ENCODE results near the gene SHANK3. TPM values are rescaled to one million over a fixed set of nuclear protein-coding genes. Genes with fewer than 3 reads are reported as not detected.

Gene SHANK3
- total and polyA plus RNA-seq, 2 experiments from 2014 or later, result 0.52 to 4.9 TPM

DNA sequence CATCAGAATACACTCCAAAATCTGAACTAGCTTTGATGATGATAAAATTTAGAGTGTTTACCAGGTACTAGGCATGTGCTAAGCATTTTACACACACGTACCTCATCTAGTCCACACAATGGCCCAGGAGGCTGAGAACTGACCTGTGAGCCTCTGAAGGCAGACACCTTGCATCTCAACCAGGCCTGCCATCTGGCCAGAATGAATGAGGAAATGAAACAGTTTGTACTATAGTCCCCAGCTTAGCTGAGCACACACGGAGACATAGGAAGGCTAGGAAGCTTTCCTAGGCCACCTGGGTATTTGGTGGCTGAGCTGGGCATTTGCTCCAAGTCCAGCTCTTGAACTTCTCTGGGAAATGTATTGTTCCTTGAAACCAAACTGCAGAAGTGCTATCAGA lies 6.9 kb upstream of the SHANK3 start:
- no peak for TF ChIP-seq STAT1 (IDR thresholded peaks at IDR 0.05; ENCODE audit: unreplicated experiment)
- TF ChIP-seq EZH2phosphoT487 (IDR thresholded peaks at IDR 0.05; ENCODE audit: unreplicated experiment), result no peak
- TF ChIP-seq, protein P1, sequence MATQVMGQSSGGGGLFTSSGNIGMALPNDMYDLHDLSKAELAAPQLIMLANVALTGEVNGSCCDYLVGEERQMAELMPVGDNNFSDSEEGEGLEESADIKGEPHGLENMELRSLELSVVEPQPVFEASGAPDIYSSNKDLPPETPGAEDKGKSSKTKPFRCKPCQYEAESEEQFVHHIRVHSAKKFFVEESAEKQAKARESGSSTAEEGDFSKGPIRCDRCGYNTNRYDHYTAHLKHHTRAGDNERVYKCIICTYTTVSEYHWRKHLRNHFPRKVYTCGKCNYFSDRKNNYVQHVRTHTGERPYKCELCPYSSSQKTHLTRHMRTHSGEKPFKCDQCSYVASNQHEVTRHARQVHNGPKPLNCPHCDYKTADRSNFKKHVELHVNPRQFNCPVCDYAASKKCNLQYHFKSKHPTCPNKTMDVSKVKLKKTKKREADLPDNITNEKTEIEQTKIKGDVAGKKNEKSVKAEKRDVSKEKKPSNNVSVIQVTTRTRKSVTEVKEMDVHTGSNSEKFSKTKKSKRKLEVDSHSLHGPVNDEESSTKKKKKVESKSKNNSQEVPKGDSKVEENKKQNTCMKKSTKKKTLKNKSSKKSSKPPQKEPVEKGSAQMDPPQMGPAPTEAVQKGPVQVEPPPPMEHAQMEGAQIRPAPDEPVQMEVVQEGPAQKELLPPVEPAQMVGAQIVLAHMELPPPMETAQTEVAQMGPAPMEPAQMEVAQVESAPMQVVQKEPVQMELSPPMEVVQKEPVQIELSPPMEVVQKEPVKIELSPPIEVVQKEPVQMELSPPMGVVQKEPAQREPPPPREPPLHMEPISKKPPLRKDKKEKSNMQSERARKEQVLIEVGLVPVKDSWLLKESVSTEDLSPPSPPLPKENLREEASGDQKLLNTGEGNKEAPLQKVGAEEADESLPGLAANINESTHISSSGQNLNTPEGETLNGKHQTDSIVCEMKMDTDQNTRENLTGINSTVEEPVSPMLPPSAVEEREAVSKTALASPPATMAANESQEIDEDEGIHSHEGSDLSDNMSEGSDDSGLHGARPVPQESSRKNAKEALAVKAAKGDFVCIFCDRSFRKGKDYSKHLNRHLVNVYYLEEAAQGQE (IDR thresholded peaks at IDR 0.05; ENCODE audit: unreplicated experiment), result no peak
- no peak for TF ChIP-seq NANOG (IDR thresholded peaks at IDR 0.05; ENCODE audit: borderline replicate concordance)
- Histone ChIP-seq H3K4me1 (ENCODE audit: insufficient read depth) (no peaks in the 10 kb centered on the region), H3K36me3 (ENCODE audit: insufficient read depth) (no peaks in the 10 kb centered on the region), H3K27me3 (ENCODE audit: insufficient read depth) (peaks cover 16% of the 10 kb centered on the region), H3F3A (replicated peaks; ENCODE audit: low read depth) (no peaks in the 10 kb centered on the region), H3K27ac (ENCODE audit: low read depth) (no peak overlapping the region), H3K4me3 (no peak overlapping the region), H3K9me2 (ENCODE audit: insufficient read depth) (no peaks in the 10 kb centered on the region), H3K4me2 (no peak overlapping the region), H4K20me1 (replicated peaks; ENCODE audit: insufficient read depth) (no peaks in the 10 kb centered on the region; the same call in 1 of the 2 replicates), H3K79me2 (replicated peaks; ENCODE audit: insufficient read depth) (no peaks in the 10 kb centered on the region), H2AFZ (no peak overlapping the region)
- Mint-ChIP-seq H3K36me3 (ENCODE audit: low read depth) (no peaks in the 10 kb centered on the region), H3K27me3 (ENCODE audit: insufficient read depth, low read depth, poor library complexity) (peaks cover 8% of the 10 kb centered on the region), H3K4me3 (no peak overlapping the region), H3K4me1 (peaks cover 3% of the 10 kb centered on the region; the same call in 2 of the 3 replicates), H3K9me3 (no peaks in the 10 kb centered on the region), H3K27ac (no peak overlapping the region)
- no peak for ATAC-seq
- DNase-seq (ENCODE audit: low spot score), result no peak

DNA sequence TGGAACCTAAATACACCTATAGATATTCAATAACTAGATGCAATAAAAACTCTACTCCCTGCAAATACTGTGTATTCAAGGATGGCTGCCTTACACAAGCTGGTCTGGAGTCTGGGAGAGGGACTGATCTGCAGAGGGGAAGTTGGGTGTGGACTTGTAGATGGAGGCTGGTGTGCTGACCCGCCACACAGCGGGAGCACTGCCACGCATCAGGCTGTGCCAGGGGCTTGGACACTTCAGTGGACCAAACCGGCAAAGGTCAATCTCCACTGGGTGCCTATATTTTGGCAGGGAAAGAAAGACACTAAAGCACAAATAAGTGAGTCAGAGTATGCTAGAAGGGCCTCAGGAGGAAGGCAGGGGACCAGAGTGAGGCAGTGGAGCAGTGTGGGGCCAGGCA lies 2.1 kb upstream of the SHANK3 start:
- Histone ChIP-seq H2AFZ (no peak overlapping the region), H3K79me2 (replicated peaks; ENCODE audit: insufficient read depth) (no peaks in the 10 kb centered on the region), H3K4me3 (no peak overlapping the region), H3K27ac (ENCODE audit: low read depth) (no peak overlapping the region), H3K4me1 (ENCODE audit: insufficient read depth) (no peaks in the 10 kb centered on the region), H3K9me2 (ENCODE audit: insufficient read depth) (no peaks in the 10 kb centered on the region), H3K27me3 (ENCODE audit: insufficient read depth) (peaks cover 28% of the 10 kb centered on the region), H3K36me3 (ENCODE audit: insufficient read depth) (no peaks in the 10 kb centered on the region), H3F3A (replicated peaks; ENCODE audit: low read depth) (0 out of 2 replicates have a peak, but pooled peaks cover 2% of the 10 kb centered on the region), H4K20me1 (replicated peaks; ENCODE audit: insufficient read depth) (no peaks in the 10 kb centered on the region; the same call in 1 of the 2 replicates), H3K4me2 (no peak overlapping the region)
- peaks cover 20% of the 10 kb centered on the region for H3K4me1 Mint-ChIP-seq
- H3K36me3 Mint-ChIP-seq (ENCODE audit: low read depth), result peaks cover 3% of the 10 kb centered on the region; the same call in 1 of the 3 replicates
- peaks cover 2% of the 10 kb centered on the region; the same call in 1 of the 3 replicates for H3K9me3 Mint-ChIP-seq
- ATAC-seq (no peak), DNase-seq (ENCODE audit: low spot score) (no peak)
- peaks cover 28% of the 10 kb centered on the region for H3K27me3 Mint-ChIP-seq (ENCODE audit: insufficient read depth, low read depth, poor library complexity)
- no peak overlapping the region for H3K27ac Mint-ChIP-seq
- no peak overlapping the region for H3K4me3 Mint-ChIP-seq
- no peak for TF ChIP-seq STAT1 (IDR thresholded peaks at IDR 0.05; ENCODE audit: unreplicated experiment)
- no peak for TF ChIP-seq POLR2AphosphoS5 (IDR thresholded peaks at IDR 0.05; ENCODE audit: low read depth)
- no peak for TF ChIP-seq EZH2 (IDR thresholded peaks at IDR 0.05; ENCODE audit: low read depth, unreplicated experiment)
- TF ChIP-seq, protein P1 (IDR thresholded peaks at IDR 0.05; ENCODE audit: unreplicated experiment), result no peak
- TF ChIP-seq, protein P2, sequence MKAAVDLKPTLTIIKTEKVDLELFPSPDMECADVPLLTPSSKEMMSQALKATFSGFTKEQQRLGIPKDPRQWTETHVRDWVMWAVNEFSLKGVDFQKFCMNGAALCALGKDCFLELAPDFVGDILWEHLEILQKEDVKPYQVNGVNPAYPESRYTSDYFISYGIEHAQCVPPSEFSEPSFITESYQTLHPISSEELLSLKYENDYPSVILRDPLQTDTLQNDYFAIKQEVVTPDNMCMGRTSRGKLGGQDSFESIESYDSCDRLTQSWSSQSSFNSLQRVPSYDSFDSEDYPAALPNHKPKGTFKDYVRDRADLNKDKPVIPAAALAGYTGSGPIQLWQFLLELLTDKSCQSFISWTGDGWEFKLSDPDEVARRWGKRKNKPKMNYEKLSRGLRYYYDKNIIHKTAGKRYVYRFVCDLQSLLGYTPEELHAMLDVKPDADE (IDR thresholded peaks at IDR 0.05), result no peak
- TF ChIP-seq, protein P3, sequence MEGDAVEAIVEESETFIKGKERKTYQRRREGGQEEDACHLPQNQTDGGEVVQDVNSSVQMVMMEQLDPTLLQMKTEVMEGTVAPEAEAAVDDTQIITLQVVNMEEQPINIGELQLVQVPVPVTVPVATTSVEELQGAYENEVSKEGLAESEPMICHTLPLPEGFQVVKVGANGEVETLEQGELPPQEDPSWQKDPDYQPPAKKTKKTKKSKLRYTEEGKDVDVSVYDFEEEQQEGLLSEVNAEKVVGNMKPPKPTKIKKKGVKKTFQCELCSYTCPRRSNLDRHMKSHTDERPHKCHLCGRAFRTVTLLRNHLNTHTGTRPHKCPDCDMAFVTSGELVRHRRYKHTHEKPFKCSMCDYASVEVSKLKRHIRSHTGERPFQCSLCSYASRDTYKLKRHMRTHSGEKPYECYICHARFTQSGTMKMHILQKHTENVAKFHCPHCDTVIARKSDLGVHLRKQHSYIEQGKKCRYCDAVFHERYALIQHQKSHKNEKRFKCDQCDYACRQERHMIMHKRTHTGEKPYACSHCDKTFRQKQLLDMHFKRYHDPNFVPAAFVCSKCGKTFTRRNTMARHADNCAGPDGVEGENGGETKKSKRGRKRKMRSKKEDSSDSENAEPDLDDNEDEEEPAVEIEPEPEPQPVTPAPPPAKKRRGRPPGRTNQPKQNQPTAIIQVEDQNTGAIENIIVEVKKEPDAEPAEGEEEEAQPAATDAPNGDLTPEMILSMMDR (conservative IDR thresholded peaks at IDR 0.05; ENCODE audit: low read depth in 2 of 2), result no peak
- TF ChIP-seq ZNF331 (CRISPR knock-in tag; IDR thresholded peaks at IDR 0.05; ENCODE audit: low read depth), result no peak
- TF ChIP-seq EZH2phosphoT487 (IDR thresholded peaks at IDR 0.05; ENCODE audit: unreplicated experiment), result no peak
- TF ChIP-seq CREB1 (CRISPR knock-in tag; IDR thresholded peaks at IDR 0.05; ENCODE audit: low read depth), result no peak
- TF ChIP-seq ZNF114 (CRISPR knock-in tag; IDR thresholded peaks at IDR 0.05), result no peak
